ENCODE results near the gene PLEKHG3.

- no peak for TF ChIP-seq CTCF (IDR thresholded peaks at IDR 0.05)
- TF ChIP-seq EP300 (IDR thresholded peaks at IDR 0.05; ENCODE audit: low read depth): no peak
Observed at GRCh38 chr14:64658201-64658600, 46.0 kb upstream of the PLEKHG3 start.
